SU-DHL-6 (cell line): ENCODE measurements around the gene ALCAM.

ENCODE experiments used
- EZH2phosphoT487 ChIP-seq: fragments of 200-600 bp; sonication (generic), shearing (Covaris generic); conservative IDR thresholded peaks from 2 replicates; pipeline ENCODE4 v1.6.1; 2018; ENCODE audit warnings: mild to moderate bottlenecking, antibody characterized with exemption, low read length, moderate library complexity, mixed read lengths
- TF ChIP-seq, protein P1 (sequence below): fragments of 200-600 bp; sonication (generic); IDR thresholded peaks from one replicate; pipeline ENCODE4 v1.5.1; 2017; ENCODE audit warnings: antibody characterized with exemption, mild to moderate bottlenecking, low read length, moderate library complexity; ENCODE audit not compliant: insufficient read depth, poor library complexity, severe bottlenecking

GRCh38 chr3:105611304-105612192 lies 244.8 kb downstream of the ALCAM start:
- TF ChIP-seq, protein P1, sequence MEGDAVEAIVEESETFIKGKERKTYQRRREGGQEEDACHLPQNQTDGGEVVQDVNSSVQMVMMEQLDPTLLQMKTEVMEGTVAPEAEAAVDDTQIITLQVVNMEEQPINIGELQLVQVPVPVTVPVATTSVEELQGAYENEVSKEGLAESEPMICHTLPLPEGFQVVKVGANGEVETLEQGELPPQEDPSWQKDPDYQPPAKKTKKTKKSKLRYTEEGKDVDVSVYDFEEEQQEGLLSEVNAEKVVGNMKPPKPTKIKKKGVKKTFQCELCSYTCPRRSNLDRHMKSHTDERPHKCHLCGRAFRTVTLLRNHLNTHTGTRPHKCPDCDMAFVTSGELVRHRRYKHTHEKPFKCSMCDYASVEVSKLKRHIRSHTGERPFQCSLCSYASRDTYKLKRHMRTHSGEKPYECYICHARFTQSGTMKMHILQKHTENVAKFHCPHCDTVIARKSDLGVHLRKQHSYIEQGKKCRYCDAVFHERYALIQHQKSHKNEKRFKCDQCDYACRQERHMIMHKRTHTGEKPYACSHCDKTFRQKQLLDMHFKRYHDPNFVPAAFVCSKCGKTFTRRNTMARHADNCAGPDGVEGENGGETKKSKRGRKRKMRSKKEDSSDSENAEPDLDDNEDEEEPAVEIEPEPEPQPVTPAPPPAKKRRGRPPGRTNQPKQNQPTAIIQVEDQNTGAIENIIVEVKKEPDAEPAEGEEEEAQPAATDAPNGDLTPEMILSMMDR: no peak
- TF ChIP-seq EZH2phosphoT487: no peak
